ENCODE data around the gene HLA-DQA1. TPM values are rescaled to one million over a fixed set of nuclear protein-coding genes. Genes with fewer than 3 reads are reported as not detected.

Gene HLA-DQA1
- total RNA-seq, 1 donor from 2014 or later: 26.0 TPM

DNA sequence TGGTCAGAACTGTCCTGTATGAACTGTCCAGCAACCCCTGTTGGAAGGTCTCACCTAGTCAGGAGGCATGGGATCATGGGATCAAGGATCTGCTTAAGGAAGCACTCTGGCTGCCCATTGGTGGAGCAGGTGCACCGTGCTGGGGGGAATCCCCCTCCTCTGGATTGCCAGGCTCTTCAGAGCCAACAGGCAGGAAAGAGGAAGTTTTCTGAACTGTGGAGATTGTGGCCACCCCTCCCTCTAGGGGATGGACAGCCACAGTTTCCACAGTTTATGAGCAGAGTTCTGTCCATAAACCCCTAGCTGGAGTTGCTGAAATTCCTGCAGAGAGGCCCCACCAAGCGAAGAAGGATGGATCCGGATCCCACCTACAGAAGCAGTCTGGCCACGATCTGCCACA is 42.3 kb downstream of the HLA-DQA1 start:
- no peak for DNase-seq (ENCODE audit: low spot score)
- intact Hi-C loops (cut with DNase I): no loop called here
- no peak for ATAC-seq

DNA sequence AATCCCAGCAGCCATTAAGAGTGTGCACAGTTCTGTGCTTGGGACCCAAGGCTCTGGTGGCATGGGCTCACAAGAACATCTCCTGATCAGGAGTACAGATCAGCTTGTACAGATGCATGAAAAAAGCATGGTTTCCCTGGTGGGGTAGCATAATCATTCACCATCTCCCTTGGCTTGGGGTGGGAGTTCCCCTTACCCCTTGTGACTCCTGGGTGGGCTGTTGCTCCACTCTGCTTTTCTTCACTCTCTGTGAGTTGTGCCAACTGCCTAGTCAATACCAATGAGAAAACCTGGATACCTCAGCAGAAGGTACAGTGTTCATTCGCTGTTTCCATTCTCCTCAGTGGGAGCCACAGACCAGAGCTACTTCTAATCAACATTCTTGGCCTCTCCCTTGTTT is 42.8 kb downstream of the HLA-DQA1 start:
- DNase-seq (ENCODE audit: low spot score): no peak
- ATAC-seq: no peak
- intact Hi-C loops (cut with DNase I): no loop called here

GRCh38 chr6:32684246-32684645 is 47.0 kb downstream of the HLA-DQA1 start:
- intact Hi-C loops (cut with DNase I): no loop called here
- ATAC-seq (no peak), DNase-seq (ENCODE audit: low spot score) (no peak)

- no peak for ATAC-seq
- DNase-seq (ENCODE audit: low spot score): no peak
- intact Hi-C loops (cut with DNase I): no loop called here
Observed at GRCh38 chr6:32685603-32686002, 48.4 kb downstream of the HLA-DQA1 start.

- DNase-seq (ENCODE audit: low spot score): no peak
- no peak for ATAC-seq
- intact Hi-C loops (cut with DNase I): no loop called here
Observed at GRCh38 chr6:32689531-32690501, 52.6 kb downstream of the HLA-DQA1 start.

GRCh38 chr6:32692019-32692418 is 54.8 kb downstream of the HLA-DQA1 start:
- ATAC-seq: no peak
- intact Hi-C loops (cut with DNase I): no loop called here
- DNase-seq (ENCODE audit: low spot score): no peak

Other genes starting within 250 kb of the HLA-DQA1 start
- not detected for gene BTNL2, start 230.2 kb upstream of the HLA-DQA1 start, total RNA-seq
- gene HLA-DRA, start 197.5 kb upstream of the HLA-DQA1 start, total RNA-seq: 455 TPM
- gene HLA-DRB5, start 107.1 kb upstream of the HLA-DQA1 start, total RNA-seq: 56.6 TPM
- 82.1 TPM for gene HLA-DRB1, start 47.6 kb upstream of the HLA-DQA1 start, total RNA-seq
- 25.5 TPM for gene HLA-DQB1, start 29.3 kb downstream of the HLA-DQA1 start, total RNA-seq
- gene HLA-DQA2, start 104.0 kb downstream of the HLA-DQA1 start, total RNA-seq: 10.2 TPM
- gene HLA-DQB2, start 126.1 kb downstream of the HLA-DQA1 start, total RNA-seq: 13.6 TPM
- gene HLA-DOB, start 179.6 kb downstream of the HLA-DQA1 start, total RNA-seq: 1.8 TPM
- gene TAP2, start 201.3 kb downstream of the HLA-DQA1 start, total RNA-seq: 26.3 TPM
- gene PSMB8, start 206.6 kb downstream of the HLA-DQA1 start, total RNA-seq: 39.3 TPM
- 32.8 TPM for gene TAP1, start 216.3 kb downstream of the HLA-DQA1 start, total RNA-seq
- 41.1 TPM for gene PSMB9, start 216.8 kb downstream of the HLA-DQA1 start, total RNA-seq